GM18499 (cell line): ENCODE results near the gene KRTAP10-5.

ENCODE experiments used
- ATAC-seq: cut with Tn5 transposase; IDR thresholded peaks from one replicate; pipeline ENCODE4 v1.9.1; 2021; ENCODE audit warnings: moderate number of reproducible peaks; ENCODE audit not compliant: insufficient read depth, unreplicated experiment

The KRTAP10-5 gene

GRCh38 chr21:44533121-44533890 lies 47.1 kb downstream of the KRTAP10-5 start:
- ATAC-seq = no peak

- no peak for ATAC-seq
Measured at GRCh38 chr21:44532712-44533111, 47.7 kb downstream of the KRTAP10-5 start.

GRCh38 chr21:44531606-44532564 lies 48.5 kb downstream of the KRTAP10-5 start:
- no peak for ATAC-seq

- no peak for ATAC-seq
Measured at GRCh38 chr21:44530903-44531605, 49.4 kb downstream of the KRTAP10-5 start.

GRCh38 chr21:44530221-44530902 lies 50.0 kb downstream of the KRTAP10-5 start:
- no peak for ATAC-seq

- ATAC-seq = no peak
Measured at GRCh38 chr21:44529503-44530125, 50.8 kb downstream of the KRTAP10-5 start.
